ENCODE results near the gene ACOT13. TPM values are rescaled to one million over a fixed set of nuclear protein-coding genes. Genes with fewer than 3 reads are reported as not detected.

ACOT13 gene
- total and polyA plus RNA-seq, 2 of the 8 experiments (the other 6 are each of a cell fraction or from before 2014, with no cell fraction given), result 27.6 to 40.6 TPM

- Histone ChIP-seq H2AK5ac (ENCODE audit: low read depth, low read length) (no peak overlapping the region), H3K36me3 (ENCODE audit: control insufficient read depth in 2 of 4, insufficient read depth in 4 of 4, low read length in 3 of 4) (peaks cover 5 to 21% (median 12%) of the 10 kb centered on the region in 4 experiments; a peak in 7 of 8 replicates), H3K79me1 (ENCODE audit: low read depth, low read length) (peaks cover 10% of the 10 kb centered on the region), H4K20me1 (replicated peaks in 1 of 2; ENCODE audit: control insufficient read depth in 1 of 2, insufficient read depth in 2 of 2, low read length in 2 of 2) (peaks cover 0 to 3% of the 10 kb centered on the region in 2 experiments), H3K23ac (ENCODE audit: insufficient read length) (no peak overlapping the region), H3K4me3 (ENCODE audit: extremely low read depth in 1 of 4, insufficient read depth in 2 of 4, low read depth in 3 of 4, low read length in 4 of 4) (peak overlapping the region in 1 of 4 experiments; percentile 87; a peak in 1 of 8 replicates), H3K14ac (ENCODE audit: insufficient read length) (no peak overlapping the region), H4K8ac (ENCODE audit: extremely low read depth, insufficient read depth, low read length) (no peak overlapping the region), H3K4me1 (replicated peaks in 1 of 4; ENCODE audit: control insufficient read depth in 3 of 4, insufficient read depth in 4 of 4, low read length in 3 of 4) (peaks cover 1 to 5% (median 2%) of the 10 kb centered on the region in 4 experiments; a peak in 4 of 7 replicates), H2BK12ac (ENCODE audit: low read depth, low read length) (no peak overlapping the region; the same call in 1 of the 2 replicates), H3K27ac (ENCODE audit: low read depth, low read length) (no peak overlapping the region), H3K27me3 (replicated peaks in 1 of 4; ENCODE audit: control insufficient read depth in 3 of 4, extremely low read depth in 1 of 4, insufficient read depth in 3 of 4, low read length in 3 of 4) (no peaks in the 10 kb centered on the region), H3K18ac (ENCODE audit: extremely low read depth, low read length) (no peak overlapping the region), H2AFZ (ENCODE audit: low read length) (no peak overlapping the region), H2BK20ac (ENCODE audit: low read length) (no peak overlapping the region), H3K4ac (replicated peaks; ENCODE audit: insufficient read length, low read depth, low read length) (no peak overlapping the region), H2BK120ac (replicated peaks; ENCODE audit: low read depth, low read length) (no peak overlapping the region), H4K91ac (replicated peaks; ENCODE audit: insufficient read length, low read length) (no peak overlapping the region), H3K4me2 (ENCODE audit: insufficient read depth in 1 of 2, low read depth in 2 of 2, low read length in 2 of 2) (peak overlapping the region in 1 of 2 experiments; percentile 73; a peak in 1 of 4 replicates), H2BK15ac (ENCODE audit: low read length) (no peak overlapping the region), H3K23me2 (ENCODE audit: low read depth, low read length) (peaks cover 13% of the 10 kb centered on the region), H4K5ac (ENCODE audit: insufficient read length, low read depth, low read length) (no peak overlapping the region), H3K56ac (replicated peaks; ENCODE audit: insufficient read length, low read depth, low read length) (no peak overlapping the region), H2BK5ac (ENCODE audit: low read depth, low read length) (no peak overlapping the region), H3K9me3 (ENCODE audit: insufficient read depth in 2 of 2, low read depth in 1 of 2, low read length in 1 of 2) (no peaks in the 10 kb centered on the region; a peak in 2 of 4 replicates), H3K9ac (replicated peaks in 1 of 4; ENCODE audit: extremely low read depth in 1 of 4, low read depth in 3 of 4, low read length in 3 of 4) (peak overlapping the region in 1 of 4 experiments; percentile 17; a peak in 1 of 7 replicates), H3K79me2 (ENCODE audit: control insufficient read depth in 1 of 2, insufficient read depth in 2 of 2, low read length in 2 of 2) (peaks cover 0 to 58% of the 10 kb centered on the region in 2 experiments; a peak in 3 of 4 replicates)
- CTCF ChIA-PET (ENCODE audit: partially characterized antibody), result interaction anchor here (1.3 to 3.9 kb wide), 5 partner anchors 16 to 142 kb away, joined by 3 to 39 read pairs (median 6); partner anchors contain the start of gene KIAA0319
- 91% methylated on average over 7 of the region's 7 CpGs; no CpG with 5 or more reads in 1 of the 2 experiments for WGBS, 2 experiments (ENCODE audit: extremely low coverage in 1 of 2, insufficient coverage in 1 of 2, insufficient read length in 1 of 2, insufficient replicate concordance in 2 of 2, low coverage in 1 of 2, low lambda C conversion rate in 2 of 2, missing lambda C conversion rate in 1 of 2)
- DNase-seq (ENCODE audit: low read depth in 1 of 2, low spot score in 2 of 2) (no peak), FAIRE-seq (no peak)
- POLR2A ChIA-PET (ENCODE audit: partially characterized antibody), result interaction anchor here (0.6 to 3.5 kb wide), 8 partner anchors 9 to 259 kb away, joined by 3 to 21 read pairs (median 4); partner anchors contain the start of gene KIAA0319
- TF ChIP-seq SP2 (IDR thresholded peaks at IDR 0.05; ENCODE audit: low read length), result no peak
- TF ChIP-seq EZH2 (IDR thresholded peaks at IDR 0.05; ENCODE audit: low read depth, low read length, severe bottlenecking), result no peak
Observed at GRCh38 chr6:24664046-24664987, 2.6 kb upstream of the ACOT13 start.
